Stomach (tissue), 9 donors: ENCODE measurements around the gene NFIC. TPM values are rescaled to one million over a fixed set of nuclear protein-coding genes. Genes with fewer than 3 reads are reported as not detected.

Source experiments
- DNase-seq, 2 donors: peaks; one replicate each; pipeline versions ENCODE4 v3.0.0 to v3.0.0-alpha.2; 2013 to 2019
- H3K27ac ChIP-seq, 5 donors: fragments of 200-600 bp in 4 of 5; sonication (generic) in 4 of 5; one replicate each; pipeline ENCODE4 v1.5.1; 2013 to 2019; ENCODE audit warnings: mild to moderate bottlenecking in 1 of 5, moderate library complexity in 1 of 5
- H3K27me3 ChIP-seq, 3 donors: fragments of 200-600 bp; sonication (generic); one replicate each; pipeline ENCODE4 v1.5.1; 2017 to 2019; ENCODE audit warnings: mixed run types in 1 of 3
- H3K36me3 ChIP-seq, 4 donors: fragments of 200-600 bp; sonication (generic); 1 replicate in 3 of 4; 2 replicates in 1 of 4; pipeline ENCODE4 v1.5.1; 2016 to 2019
- H3K4me1 ChIP-seq, 4 donors: fragments of 200-600 bp; sonication (generic); one replicate each; pipeline ENCODE4 v1.5.1; 2016 to 2019
- H3K4me3 ChIP-seq, 4 donors: fragments of 200-600 bp; sonication (generic) in 3 of 4; one replicate each; pipeline ENCODE4 v1.5.1; 2016 to 2019; ENCODE audit warnings: mild to moderate bottlenecking in 1 of 4
- H3K9me3 ChIP-seq, 4 donors: fragments of 200-600 bp; sonication (generic); one replicate each; pipeline ENCODE4 v1.5.1; 2016 to 2019
- CTCF ChIP-seq, 7 experiments: fragments of 450-650 bp in 4 of 7; fragments of 200-600 bp in 3 of 7; sonication (generic) in 3 of 7; IDR thresholded peaks; one replicate each; pipeline ENCODE4 v1.5.1; 2016 to 2019; ENCODE audit warnings: antibody characterized with exemption in 7 of 7, control low read depth in 2 of 7, mild to moderate bottlenecking in 1 of 7
- EP300 ChIP-seq: sonication (generic); formaldehyde crosslinking; IDR thresholded peaks from one replicate; pipeline ENCODE4 v1.6.1; 2017; ENCODE audit warnings: antibody characterized with exemption
- POLR2A ChIP-seq, 4 donors: fragments of 450-650 bp; IDR thresholded peaks; one replicate each; pipeline ENCODE4 v1.6.1; 2016; ENCODE audit warnings: antibody characterized with exemption in 4 of 4, control low read depth in 2 of 4, mild to moderate bottlenecking in 1 of 4, moderate library complexity in 1 of 4
- POLR2AphosphoS5 ChIP-seq, 3 donors: sonication (generic); formaldehyde crosslinking; IDR thresholded peaks; one replicate each; pipeline ENCODE4 v1.6.1; 2016; ENCODE audit warnings: antibody characterized with exemption in 3 of 3
- WGBS, 5 donors: extraction: QIAGEN DNeasy Blood & Tissue Kit in 3 of 5; methylation state at CpG; one replicate each; pipeline versions ENCODE4 v1.1.5 to v1.1.7; 2013 to 2018; 5-methylcytosine and 5-hydroxymethylcytosine counted together
- intact Hi-C: fragments of 100-400 bp; cut with DNase I; formaldehyde crosslinking; loops from one replicate; pipeline ENCODE4 v1.15.1; 2023; ENCODE audit warnings: low total_unique reads
- polyA plus RNA-seq, 3 donors: library from polyadenylated mRNA; stranded (reverse); fragments of 200-250 nt; gene quantifications; one replicate each; pipeline ENCODE4 v1.2.3, GENCODE V29; 2013
- total RNA-seq, 5 donors: library from RNA; depleted of rRNA; stranded (reverse); fragments of >200 nt; gene quantifications; one replicate each; pipeline versions ENCODE4 v1.1.0 to v1.2.3, GENCODE V29; 2014 to 2016
- donor health status: healthy with polysubstance abuse.
- donor health status: Bipolar disorder and iron deficiency.
- donor health status: healthy.

The NFIC gene
- total and polyA plus RNA-seq, 8 donors = 16.7 to 251 (median 47.8) TPM

DNA sequence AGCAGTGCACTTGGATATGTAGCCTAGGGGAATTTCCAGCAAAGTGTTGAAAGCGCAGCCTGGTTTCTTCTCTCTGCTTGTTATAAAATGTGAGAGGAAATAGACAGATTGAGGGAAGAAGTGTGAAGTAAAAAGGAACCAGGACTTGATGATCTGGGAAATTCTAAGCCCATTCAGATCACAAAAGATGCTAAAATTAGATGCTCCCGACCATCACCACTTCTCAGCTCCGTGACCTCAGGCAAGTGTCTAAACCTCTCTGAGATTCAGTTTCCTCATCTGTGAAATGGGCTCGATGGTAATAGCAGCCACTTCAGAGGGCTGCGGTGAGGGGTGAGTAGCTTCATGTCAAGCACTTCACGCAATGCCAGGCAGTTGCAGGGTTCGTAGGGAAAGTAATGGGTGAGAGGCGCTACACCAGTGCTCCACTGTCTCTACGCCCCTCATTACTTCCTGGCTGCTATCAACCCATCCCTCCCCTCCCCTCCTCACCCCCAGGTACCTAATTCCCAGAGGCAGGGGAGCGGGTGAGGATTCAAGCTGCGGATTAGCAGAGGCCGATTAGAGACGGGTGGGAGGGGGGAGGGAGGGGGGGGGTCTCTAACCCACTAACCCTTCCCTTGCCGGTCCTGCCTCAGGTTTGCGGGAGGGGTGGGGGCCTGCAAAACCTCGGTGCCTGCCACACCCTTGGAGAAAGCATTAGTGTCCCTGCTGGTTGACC, 9.0 kb upstream of the NFIC start:
- no peak for TF ChIP-seq CTCF (IDR thresholded peaks at IDR 0.05)
- no peak for TF ChIP-seq EP300
- no peak for TF ChIP-seq POLR2AphosphoS5 (IDR thresholded peaks at IDR 0.05)
- no peak for TF ChIP-seq POLR2A (IDR thresholded peaks at IDR 0.05)
- peaks cover 0 to 7% (median 0%) of the 10 kb centered on the region in 4 donors for H3K9me3 ChIP-seq
- intact Hi-C loops = no loop called here
- H3K4me3 ChIP-seq = peak overlapping the region in 1 of 4 donors; percentile 57
- 45 to 67% (median 51%) methylated on average over 11 to 16 of the region's 16 CpGs for WGBS, 5 donors
- peak overlapping the region; percentile 81 to 100 (median 93) for H3K27ac ChIP-seq
- H3K36me3 ChIP-seq = no peaks in the 10 kb centered on the region
- H3K27me3 ChIP-seq = peaks cover 0 to 6% (median 0%) of the 10 kb centered on the region in 3 donors
- DNase-seq = no peak
- peaks cover 27 to 37% (median 34%) of the 10 kb centered on the region in 4 donors for H3K4me1 ChIP-seq

GRCh38 chr19:3357992-3358688, 8.2 kb upstream of the NFIC start:
- Histone ChIP-seq H3K36me3 (no peaks in the 10 kb centered on the region), H3K4me1 (peaks cover 27 to 42% (median 39%) of the 10 kb centered on the region in 4 donors), H3K27me3 (peaks cover 0 to 6% (median 0%) of the 10 kb centered on the region in 3 donors), H3K27ac (peak overlapping the region; percentile 81 to 100 (median 93)), H3K4me3 (peak overlapping the region; percentile 57 to 99 (median 98)), H3K9me3 (peaks cover 0 to 7% (median 0%) of the 10 kb centered on the region in 4 donors)
- DNase-seq = peak in 1 of 2 donors; percentile 67
- intact Hi-C loops = no loop called here
- TF ChIP-seq CTCF (IDR thresholded peaks at IDR 0.05) (no peak), POLR2A (IDR thresholded peaks at IDR 0.05) (no peak), EP300 (no peak), POLR2AphosphoS5 (IDR thresholded peaks at IDR 0.05) (no peak)
- 8 to 40% (median 21%) methylated on average over 9 to 36 of the region's 38 CpGs for WGBS, 5 donors

DNA sequence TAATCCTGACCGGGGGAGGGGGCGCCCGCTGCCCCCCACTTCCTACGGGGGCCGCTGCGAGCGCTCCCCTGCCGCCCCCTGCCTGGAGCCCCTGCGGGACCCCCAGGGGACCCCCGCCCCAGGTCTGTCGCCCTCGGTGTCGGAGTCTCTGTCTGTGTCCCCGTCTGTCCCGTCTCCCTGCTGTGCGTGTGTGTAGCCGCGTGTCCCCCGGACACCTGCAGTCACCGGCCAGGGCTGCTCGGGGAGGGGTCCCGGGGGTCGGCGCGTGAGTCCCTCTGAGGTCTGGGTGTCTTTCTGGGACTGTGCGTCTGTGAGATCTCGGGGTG, 7.7 kb upstream of the NFIC start:
- H3K4me1 ChIP-seq = peaks cover 29 to 47% (median 44%) of the 10 kb centered on the region in 4 donors
- no peak for DNase-seq
- peaks cover 0 to 7% (median 0%) of the 10 kb centered on the region in 4 donors for H3K9me3 ChIP-seq
- H3K4me3 ChIP-seq = peak overlapping the region; percentile 57 to 99 (median 98)
- peaks cover 0 to 6% (median 0%) of the 10 kb centered on the region in 3 donors for H3K27me3 ChIP-seq
- TF ChIP-seq CTCF (IDR thresholded peaks at IDR 0.05) (no peak), POLR2A (IDR thresholded peaks at IDR 0.05) (no peak), POLR2AphosphoS5 (IDR thresholded peaks at IDR 0.05) (no peak), EP300 (no peak)
- intact Hi-C loops = no loop called here
- H3K36me3 ChIP-seq = no peaks in the 10 kb centered on the region
- peak overlapping the region; percentile 81 to 100 (median 93) for H3K27ac ChIP-seq
- whole genome bisulfite sequencing, 5 donors = 0 to 1% (median 0%) methylated on average over 14 to 27 of the region's 27 CpGs; no CpG with 5 or more reads in 1 of the 5 donors

DNA sequence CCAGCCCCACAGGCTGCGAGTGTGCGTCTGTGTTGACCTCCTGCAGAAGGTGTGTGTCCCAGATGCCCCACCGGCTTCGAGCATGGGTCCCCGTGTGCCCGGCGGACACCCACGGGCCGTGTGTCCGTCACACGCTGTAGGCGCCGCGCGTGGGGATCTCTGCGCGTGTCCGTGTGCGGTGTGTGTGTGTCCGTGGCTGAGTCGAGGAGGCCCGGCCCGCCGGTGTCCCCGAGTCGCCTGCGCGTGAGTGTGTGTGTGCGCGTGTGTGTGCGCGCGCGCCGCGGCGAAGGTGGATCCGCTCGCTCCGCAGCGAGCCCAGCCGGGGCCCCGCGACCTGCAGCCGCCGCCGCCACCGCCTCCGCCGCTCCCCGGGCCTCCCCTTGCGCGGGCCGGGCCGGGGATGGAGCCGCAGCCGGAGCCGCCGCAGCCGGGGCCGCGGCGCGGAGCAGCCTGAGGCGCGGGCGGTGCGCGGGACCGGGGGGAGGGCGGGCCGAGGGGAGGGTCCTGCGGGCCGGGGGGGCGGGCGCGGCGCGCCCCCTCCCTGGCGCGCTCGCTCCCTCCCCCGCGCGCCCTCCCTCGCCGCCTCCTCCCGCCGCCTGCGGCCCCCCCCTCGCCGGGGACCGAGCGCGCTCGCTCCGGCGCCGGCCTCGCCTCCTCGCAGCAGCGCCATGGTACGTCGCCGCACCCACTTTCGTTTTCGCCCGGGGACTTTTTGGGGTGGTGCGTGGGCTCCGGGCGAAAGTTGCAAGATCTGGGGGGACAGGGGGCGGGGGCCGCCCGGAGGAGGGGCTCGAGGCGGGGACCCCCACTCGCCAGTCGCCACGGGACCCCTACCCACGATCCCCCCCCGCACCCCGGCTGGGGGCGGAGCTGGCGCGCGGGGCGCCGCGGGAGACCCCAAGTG, 7.1 kb upstream of the NFIC start:
- Histone ChIP-seq H3K27me3 (peaks cover 0 to 6% (median 0%) of the 10 kb centered on the region in 3 donors), H3K9me3 (peaks cover 0 to 7% (median 0%) of the 10 kb centered on the region in 4 donors), H3K4me3 (peak overlapping the region; percentile 86 to 99 (median 98)), H3K4me1 (peaks cover 34 to 53% (median 48%) of the 10 kb centered on the region in 4 donors), H3K36me3 (no peaks in the 10 kb centered on the region), H3K27ac (peak overlapping the region; percentile 93 to 100 (median 99))
- TF ChIP-seq POLR2AphosphoS5 (IDR thresholded peaks at IDR 0.05) (peak; percentile 44 to 89 (median 64)), EP300 (no peak), CTCF (IDR thresholded peaks at IDR 0.05) (no peak), POLR2A (IDR thresholded peaks at IDR 0.05) (no peak)
- DNase-seq = peak; percentile 78 to 89
- 0 to 3% (median 0%) methylated on average over 16 to 122 of the region's 129 CpGs for WGBS, 5 donors
- intact Hi-C loops = no loop called here
